ENCODE data around the gene ORAI3. TPM values are rescaled to one million over a fixed set of nuclear protein-coding genes. Genes with fewer than 3 reads are reported as not detected.

ORAI3 gene
- total RNA-seq, 1 donor from 2014 or later, result 11.8 TPM

DNA sequence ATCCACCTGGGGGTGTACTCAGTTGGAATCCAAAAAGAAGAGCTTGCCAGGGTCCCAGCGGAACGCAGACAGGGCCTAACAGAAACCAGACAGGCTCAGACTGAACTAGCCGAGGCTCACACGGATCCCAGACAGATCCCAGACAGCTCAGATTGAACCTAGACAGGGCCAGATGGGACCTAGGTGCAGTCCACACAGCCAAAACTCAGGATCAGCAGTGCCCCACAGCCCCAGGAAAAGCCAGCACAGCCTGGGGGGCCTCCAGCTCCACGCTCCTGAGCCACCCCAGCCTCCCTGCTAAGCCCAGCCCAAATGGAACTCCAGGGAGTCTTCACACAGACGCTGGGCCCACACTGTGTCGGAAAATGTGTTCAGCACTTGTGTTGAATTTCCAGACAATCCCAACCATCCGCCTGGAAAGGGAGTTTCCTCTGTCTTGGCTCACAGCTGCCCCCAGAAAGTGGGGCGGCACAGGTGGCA lies 54.0 kb downstream of the ORAI3 start:
- no peak overlapping the region for H3K27ac Mint-ChIP-seq
- H3K27me3 Mint-ChIP-seq, result peaks cover 9% of the 10 kb centered on the region
- H3K4me1 Mint-ChIP-seq, result peaks cover under 1% of the 10 kb centered on the region
- no peaks in the 10 kb centered on the region for H3K9me3 Mint-ChIP-seq
- DNase-seq, result no peak
- no peaks in the 10 kb centered on the region for H3K36me3 Mint-ChIP-seq (ENCODE audit: low read depth)
- no peak overlapping the region for H3K4me3 Mint-ChIP-seq
- intact Hi-C loops (cut with micrococcal nuclease), result no loop called here

DNA sequence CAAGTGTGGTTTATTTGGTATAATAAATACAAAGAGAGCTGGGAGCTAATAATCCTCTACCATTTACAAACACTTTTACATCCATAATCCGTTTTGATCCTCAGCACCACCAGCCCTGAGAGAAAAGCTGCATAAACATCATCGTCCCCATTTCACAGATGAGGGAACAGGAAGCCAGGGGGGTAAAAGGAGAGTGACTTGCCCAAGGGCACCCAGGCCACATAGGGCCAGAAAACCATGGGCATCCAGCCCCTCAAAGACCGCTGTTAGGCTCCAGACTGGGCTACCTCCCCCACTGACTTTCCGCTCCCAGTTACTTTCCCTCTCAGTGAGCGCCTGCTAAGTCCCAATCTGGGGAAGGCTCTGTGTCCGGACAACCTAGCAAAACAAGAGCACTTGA lies 54.9 kb downstream of the ORAI3 start:
- no peak overlapping the region for H3K4me3 Mint-ChIP-seq
- no peak for DNase-seq
- H3K9me3 Mint-ChIP-seq, result no peaks in the 10 kb centered on the region
- H3K27ac Mint-ChIP-seq, result no peak overlapping the region
- no peaks in the 10 kb centered on the region for H3K36me3 Mint-ChIP-seq (ENCODE audit: low read depth)
- intact Hi-C loops (cut with micrococcal nuclease), result no loop called here
- peaks cover 9% of the 10 kb centered on the region for H3K27me3 Mint-ChIP-seq
- H3K4me1 Mint-ChIP-seq, result peaks cover 6% of the 10 kb centered on the region

Other genes starting within 250 kb of the ORAI3 start
- gene SRCAP, start 249.9 kb upstream of the ORAI3 start, total RNA-seq, result 90.4 and 91.6 TPM in 2 replicates
- gene PHKG2, start 200.6 kb upstream of the ORAI3 start, total RNA-seq, result 39.5 and 41.0 TPM in 2 replicates
- gene CFAP119, start 187.0 kb upstream of the ORAI3 start, total RNA-seq, result 4.0 and 4.2 TPM in 2 replicates
- 95.4 and 100 TPM in 2 replicates for gene RNF40, start 186.7 kb upstream of the ORAI3 start, total RNA-seq
- gene ZNF629, start 161.9 kb upstream of the ORAI3 start, total RNA-seq, result 2.5 and 2.6 TPM in 2 replicates
- gene BCL7C, start 55.0 kb upstream of the ORAI3 start, total RNA-seq, result 23.9 and 24.5 TPM in 2 replicates
- 0.17 and 0.33 TPM in 2 replicates for gene CTF1, start 52.5 kb upstream of the ORAI3 start, total RNA-seq
- gene FBXL19, start 25.5 kb upstream of the ORAI3 start, total RNA-seq, result 35.9 and 36.5 TPM in 2 replicates
- gene SETD1A, start 8.7 kb downstream of the ORAI3 start, total RNA-seq, result 30.7 and 31.5 TPM in 2 replicates
- gene HSD3B7, start 36.1 kb downstream of the ORAI3 start, total RNA-seq, result 2.9 and 3.2 TPM in 2 replicates
- gene STX1B, start 61.6 kb downstream of the ORAI3 start, total RNA-seq, result 0.75 and 0.78 TPM in 2 replicates
- gene STX4, start 84.5 kb downstream of the ORAI3 start, total RNA-seq, result 49.1 and 54.8 TPM in 2 replicates
- gene ZNF668, start 125.2 kb downstream of the ORAI3 start, total RNA-seq, result 15.6 and 15.9 TPM in 2 replicates
- 21.1 and 23.3 TPM in 2 replicates for gene ZNF646, start 125.4 kb downstream of the ORAI3 start, total RNA-seq
- 4.3 and 4.8 TPM in 2 replicates for gene PRSS53, start 139.9 kb downstream of the ORAI3 start, total RNA-seq
- 56.2 and 59.1 TPM in 2 replicates for gene VKORC1, start 145.7 kb downstream of the ORAI3 start, total RNA-seq
- gene BCKDK, start 159.3 kb downstream of the ORAI3 start, total RNA-seq, result 44.3 and 44.9 TPM in 2 replicates
- gene KAT8, start 168.6 kb downstream of the ORAI3 start, total RNA-seq, result 56.9 and 63.3 TPM in 2 replicates
- not detected in 2 replicates for gene PRSS8, start 186.7 kb downstream of the ORAI3 start, total RNA-seq
- gene PRSS36, start 201.0 kb downstream of the ORAI3 start, total RNA-seq, result 0.33 and 0.59 TPM in 2 replicates
- gene FUS, start 231.1 kb downstream of the ORAI3 start, total RNA-seq, result 936 and 955 TPM in 2 replicates